HAP-1 (cell line): ENCODE results near the gene CACNA2D1.

ENCODE experiments used
- DNase-seq, 2 experiments: peaks; one replicate each; pipeline ENCODE4 v3.0.0-alpha.2; 2016 to 2020; ENCODE audit warnings: low spot score in 2 of 2
- H3K27me3 ChIP-seq: fragments of 250-450 bp; sonication (Bioruptor Pico); 2 replicates; pipeline ENCODE4 v1.5.1; 2020; ENCODE audit warnings: low read depth, mild to moderate bottlenecking, moderate library complexity
- H3K36me3 ChIP-seq: fragments of 250-450 bp; sonication (Bioruptor Pico); replicated peaks from 2 replicates; pipeline ENCODE4 v1.5.1; 2020; ENCODE audit warnings: mild to moderate bottlenecking
- H3K4me1 ChIP-seq: fragments of 250-450 bp; sonication (Bioruptor Pico); 2 replicates; pipeline ENCODE4 v1.5.1; 2020; ENCODE audit warnings: mild to moderate bottlenecking
- H3K4me3 ChIP-seq: fragments of 250-450 bp; sonication (Bioruptor Pico); 2 replicates; pipeline ENCODE4 v1.5.1; 2020; ENCODE audit warnings: mild to moderate bottlenecking, moderate library complexity
- H3K9me3 ChIP-seq: fragments of 250-450 bp; sonication (Bioruptor Pico); 2 replicates; pipeline ENCODE4 v1.5.1; 2020; ENCODE audit warnings: mild to moderate bottlenecking, moderate library complexity
- in situ Hi-C: fragments of 300-500 bp; cut with MboI; formaldehyde crosslinking; loops from 3 replicates; pipeline ENCODE4 v1.14.3; 2020; ENCODE audit warnings: low sequenced_read_pairs, inconsistent platforms, mixed read lengths

CACNA2D1 gene

GRCh38 chr7:82428186-82428961, 15.2 kb downstream of the CACNA2D1 start:
- no peaks in the 10 kb centered on the region for H3K27me3 ChIP-seq
- DNase-seq = no peak
- in situ Hi-C loops = loop anchor here (25.0 kb wide), 1 partner anchor 166 kb away; no protein-coding TSS in a partner anchor

DNA sequence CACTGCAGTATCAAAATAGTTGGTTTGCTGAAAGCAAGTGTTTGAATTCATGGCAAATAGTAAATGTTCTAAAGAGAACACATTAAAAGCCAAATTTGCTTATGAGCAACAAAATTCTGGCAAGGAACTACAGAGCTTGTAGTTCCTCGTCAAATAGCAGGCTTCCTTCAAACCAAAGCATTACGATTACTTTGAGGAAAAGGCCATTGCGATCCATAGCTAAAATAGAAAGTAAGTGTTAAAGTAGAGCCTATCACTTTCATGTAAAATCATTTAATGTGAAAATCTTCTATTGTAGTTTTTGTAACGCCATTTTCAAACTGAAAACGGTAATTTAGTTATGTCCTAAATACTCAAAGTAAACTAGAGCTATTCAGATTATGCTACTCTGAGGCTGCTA, 20.1 kb downstream of the CACNA2D1 start:
- Histone ChIP-seq H3K27me3 (no peaks in the 10 kb centered on the region), H3K4me3 (no peak overlapping the region), H3K4me1 (peaks cover 6% of the 10 kb centered on the region), H3K36me3 (no peaks in the 10 kb centered on the region), H3K9me3 (no peaks in the 10 kb centered on the region)
- no peak for DNase-seq
- in situ Hi-C loops = no loop called here

More at GRCh38 chr7:82428186-82428961, 15.2 kb downstream of the CACNA2D1 start:
- Histone ChIP-seq H3K36me3 (no peaks in the 10 kb centered on the region), H3K9me3 (no peaks in the 10 kb centered on the region), H3K4me1 (peaks cover 17% of the 10 kb centered on the region), H3K4me3 (no peak overlapping the region)

- Histone ChIP-seq H3K9me3 (no peaks in the 10 kb centered on the region), H3K36me3 (no peaks in the 10 kb centered on the region), H3K4me1 (peaks cover 5% of the 10 kb centered on the region), H3K4me3 (no peak overlapping the region), H3K27me3 (no peaks in the 10 kb centered on the region)
- no peak for DNase-seq
- in situ Hi-C loops = no loop called here
Measured at GRCh38 chr7:82419200-82419599, 24.4 kb downstream of the CACNA2D1 start.

GRCh38 chr7:82417898-82418297, 25.7 kb downstream of the CACNA2D1 start:
- no peaks in the 10 kb centered on the region for H3K36me3 ChIP-seq
- H3K4me1 ChIP-seq = no peaks in the 10 kb centered on the region
- no peaks in the 10 kb centered on the region for H3K9me3 ChIP-seq
- in situ Hi-C loops = no loop called here
- H3K4me3 ChIP-seq = no peak overlapping the region
- H3K27me3 ChIP-seq = no peaks in the 10 kb centered on the region
- DNase-seq = no peak

DNA sequence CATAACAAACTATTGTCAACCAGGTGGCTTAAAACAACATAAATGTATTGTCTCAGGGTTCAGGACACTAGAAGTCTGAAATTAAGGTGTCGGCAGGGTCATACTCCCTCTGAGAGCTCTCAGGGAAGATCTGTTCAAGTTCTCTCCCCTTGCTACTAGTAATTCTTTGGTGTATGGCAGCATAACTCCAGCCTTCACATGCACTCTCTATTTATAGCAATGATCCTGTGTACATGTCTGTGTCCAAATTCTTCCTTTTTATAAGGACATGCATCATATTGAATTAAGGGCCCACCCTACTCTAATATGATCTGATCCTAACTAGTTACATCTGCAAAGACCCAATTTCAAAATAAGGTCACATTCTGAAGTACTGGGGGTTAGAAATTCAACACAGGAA, 27.2 kb downstream of the CACNA2D1 start:
- Histone ChIP-seq H3K4me3 (no peak overlapping the region), H3K9me3 (no peaks in the 10 kb centered on the region), H3K36me3 (no peaks in the 10 kb centered on the region), H3K4me1 (no peaks in the 10 kb centered on the region), H3K27me3 (no peaks in the 10 kb centered on the region)
- in situ Hi-C loops = no loop called here
- no peak for DNase-seq

- H3K4me3 ChIP-seq = no peak overlapping the region
- in situ Hi-C loops = no loop called here
- H3K4me1 ChIP-seq = no peaks in the 10 kb centered on the region
- H3K36me3 ChIP-seq = no peaks in the 10 kb centered on the region
- no peaks in the 10 kb centered on the region for H3K27me3 ChIP-seq
- no peaks in the 10 kb centered on the region for H3K9me3 ChIP-seq
- DNase-seq = no peak
Measured at GRCh38 chr7:82414389-82414788, 29.2 kb downstream of the CACNA2D1 start.

GRCh38 chr7:82413237-82413636, 30.3 kb downstream of the CACNA2D1 start:
- no peaks in the 10 kb centered on the region for H3K36me3 ChIP-seq
- H3K27me3 ChIP-seq = no peaks in the 10 kb centered on the region
- no peaks in the 10 kb centered on the region for H3K4me1 ChIP-seq
- H3K4me3 ChIP-seq = no peak overlapping the region
- in situ Hi-C loops = no loop called here
- peak in 1 of 2 experiments; percentile 68 for DNase-seq
- no peaks in the 10 kb centered on the region for H3K9me3 ChIP-seq

GRCh38 chr7:82411732-82412131, 31.8 kb downstream of the CACNA2D1 start:
- in situ Hi-C loops = no loop called here
- no peak for DNase-seq
- H3K36me3 ChIP-seq = no peaks in the 10 kb centered on the region
- H3K4me3 ChIP-seq = no peak overlapping the region
- no peaks in the 10 kb centered on the region for H3K9me3 ChIP-seq
- H3K27me3 ChIP-seq = no peaks in the 10 kb centered on the region
- H3K4me1 ChIP-seq = no peaks in the 10 kb centered on the region

- DNase-seq = no peak
- in situ Hi-C loops = no loop called here
- H3K4me3 ChIP-seq = no peak overlapping the region
Measured at GRCh38 chr7:82410461-82410860, 33.1 kb downstream of the CACNA2D1 start.

GRCh38 chr7:82406937-82407336, 36.6 kb downstream of the CACNA2D1 start:
- H3K27me3 ChIP-seq = no peaks in the 10 kb centered on the region
- H3K4me3 ChIP-seq = no peak overlapping the region
- H3K9me3 ChIP-seq = no peaks in the 10 kb centered on the region
- in situ Hi-C loops = no loop called here
- H3K4me1 ChIP-seq = no peaks in the 10 kb centered on the region
- no peak for DNase-seq
- no peaks in the 10 kb centered on the region for H3K36me3 ChIP-seq

More at GRCh38 chr7:82410461-82410860, 33.1 kb downstream of the CACNA2D1 start:
- H3K27me3 ChIP-seq = no peaks in the 10 kb centered on the region
- H3K4me1 ChIP-seq = no peaks in the 10 kb centered on the region
- H3K9me3 ChIP-seq = no peaks in the 10 kb centered on the region
- H3K36me3 ChIP-seq = no peaks in the 10 kb centered on the region

GRCh38 chr7:82405301-82405700, 38.3 kb downstream of the CACNA2D1 start:
- no peak for DNase-seq
- Histone ChIP-seq H3K36me3 (no peaks in the 10 kb centered on the region), H3K27me3 (no peaks in the 10 kb centered on the region), H3K4me3 (no peak overlapping the region), H3K9me3 (no peaks in the 10 kb centered on the region), H3K4me1 (no peaks in the 10 kb centered on the region)
- in situ Hi-C loops = no loop called here

DNA sequence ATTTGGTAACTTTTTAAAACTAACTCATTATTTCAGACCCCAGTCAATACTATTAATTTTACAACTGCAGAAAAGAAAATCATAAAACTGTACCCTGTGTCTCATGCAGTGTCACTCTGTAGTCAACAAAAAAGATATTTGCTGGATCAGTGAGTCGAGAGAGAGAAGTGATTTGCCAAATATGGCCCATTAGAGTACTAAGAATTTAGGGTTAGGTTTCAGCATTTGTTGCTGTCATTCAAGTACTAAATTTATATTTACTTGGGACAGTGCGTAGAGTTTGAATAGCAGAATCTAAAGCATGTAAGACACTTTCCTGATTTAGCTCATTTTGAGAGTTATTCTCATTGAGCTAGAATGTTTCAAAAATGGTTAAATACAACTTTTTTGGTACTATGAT, 38.9 kb downstream of the CACNA2D1 start:
- no peaks in the 10 kb centered on the region for H3K9me3 ChIP-seq
- DNase-seq = no peak
- no peaks in the 10 kb centered on the region for H3K36me3 ChIP-seq
- H3K4me1 ChIP-seq = no peaks in the 10 kb centered on the region
- in situ Hi-C loops = no loop called here
- no peaks in the 10 kb centered on the region for H3K27me3 ChIP-seq
- H3K4me3 ChIP-seq = no peak overlapping the region

DNA sequence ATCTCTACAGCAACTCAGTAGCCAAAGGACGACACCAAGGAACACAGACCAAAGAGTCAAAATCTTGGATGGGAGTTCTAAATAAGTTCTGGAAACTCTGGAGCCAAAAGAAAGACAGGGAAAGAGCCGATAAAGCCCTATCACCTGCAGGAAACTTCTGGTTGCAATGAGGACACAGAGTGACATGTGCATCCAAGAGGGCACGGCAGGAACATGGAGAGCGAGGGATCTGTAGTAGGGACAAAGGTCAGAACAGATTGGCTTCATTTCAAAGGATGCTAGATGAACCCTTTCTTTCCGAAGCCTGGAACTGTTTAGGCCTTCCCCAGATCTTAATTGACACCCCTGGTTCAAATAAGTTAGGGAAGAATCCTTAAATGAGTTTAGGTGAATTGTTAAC, 39.5 kb downstream of the CACNA2D1 start:
- Histone ChIP-seq H3K36me3 (no peaks in the 10 kb centered on the region), H3K4me1 (no peaks in the 10 kb centered on the region), H3K27me3 (no peaks in the 10 kb centered on the region), H3K9me3 (no peaks in the 10 kb centered on the region), H3K4me3 (no peak overlapping the region)
- in situ Hi-C loops = no loop called here
- no peak for DNase-seq

DNA sequence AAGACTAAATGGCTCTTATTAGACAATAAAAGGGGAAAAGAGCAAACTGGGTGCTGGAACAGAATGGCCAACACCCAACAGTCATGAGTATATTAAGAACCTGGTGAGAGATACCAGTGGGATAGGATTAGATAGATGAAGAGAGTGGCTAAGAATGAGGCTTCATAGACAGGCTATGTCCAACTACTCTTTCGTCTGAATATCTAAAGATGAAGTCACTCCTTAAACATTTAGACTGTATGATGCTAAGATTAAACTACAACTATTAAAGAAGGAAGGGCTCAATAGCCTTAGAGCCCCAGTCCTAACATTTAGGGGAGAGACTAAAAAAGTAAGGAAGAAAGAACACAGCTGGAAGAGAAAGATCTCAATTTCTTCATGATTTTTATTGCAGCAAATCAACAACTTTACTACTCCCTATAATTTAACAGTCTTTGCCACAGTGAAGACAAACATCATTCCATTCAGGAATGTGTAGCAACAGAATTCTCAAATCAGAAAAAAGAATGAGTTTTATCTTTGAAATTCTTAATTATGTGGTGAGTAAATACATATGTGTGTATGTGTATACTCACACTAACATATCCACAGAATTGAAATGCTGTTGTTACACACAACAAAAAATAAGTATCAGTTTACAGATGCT, 45.6 kb downstream of the CACNA2D1 start:
- no peak for DNase-seq
- H3K9me3 ChIP-seq = no peaks in the 10 kb centered on the region

More for the DNA sequence above, 45.6 kb downstream of the CACNA2D1 start:
- H3K27me3 ChIP-seq = no peaks in the 10 kb centered on the region
- H3K36me3 ChIP-seq = no peaks in the 10 kb centered on the region
- no peak overlapping the region for H3K4me3 ChIP-seq
- H3K4me1 ChIP-seq = peaks cover 7% of the 10 kb centered on the region
- in situ Hi-C loops = no loop called here
